Measurements from ENCODE around the gene LTBP3.

DNA sequence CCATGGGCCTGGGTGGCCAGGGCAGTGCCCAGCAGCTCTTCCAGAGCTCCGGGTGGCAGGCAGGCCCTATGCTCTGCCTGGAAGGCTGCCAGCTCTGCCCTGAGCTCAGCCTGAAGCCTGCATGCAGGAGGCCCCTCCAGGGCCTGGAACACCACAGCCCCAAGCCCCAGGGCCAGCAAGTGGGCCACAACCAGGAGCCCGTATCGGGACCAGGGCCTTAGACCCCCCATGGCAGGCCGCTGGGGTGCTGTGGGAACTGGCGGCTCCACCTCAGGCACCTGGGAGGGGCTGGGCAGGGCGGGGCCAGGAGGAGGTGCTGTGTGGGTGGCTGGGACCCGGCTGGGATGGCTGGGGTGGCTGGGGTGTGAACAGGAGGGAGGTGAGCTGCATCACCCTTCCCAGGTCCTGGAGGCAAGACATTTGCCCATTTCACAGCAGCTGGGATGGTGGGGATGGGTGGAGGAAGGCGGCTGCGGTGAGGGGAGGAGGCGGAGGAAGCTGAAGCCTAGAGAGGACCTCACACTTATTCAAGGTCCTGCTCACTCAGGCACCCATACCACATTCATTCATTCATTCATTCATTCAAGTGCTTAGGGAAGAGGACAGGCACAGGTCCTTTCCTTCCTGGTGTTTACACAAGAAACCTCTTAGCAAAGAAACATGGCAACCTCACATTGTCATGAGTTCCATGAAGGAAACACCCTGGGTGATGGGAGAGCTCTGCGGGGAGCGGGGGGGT is 37.6 kb upstream of the LTBP3 start, which contains the start of gene KCNK7:
- TF ChIP-seq, protein P1, sequence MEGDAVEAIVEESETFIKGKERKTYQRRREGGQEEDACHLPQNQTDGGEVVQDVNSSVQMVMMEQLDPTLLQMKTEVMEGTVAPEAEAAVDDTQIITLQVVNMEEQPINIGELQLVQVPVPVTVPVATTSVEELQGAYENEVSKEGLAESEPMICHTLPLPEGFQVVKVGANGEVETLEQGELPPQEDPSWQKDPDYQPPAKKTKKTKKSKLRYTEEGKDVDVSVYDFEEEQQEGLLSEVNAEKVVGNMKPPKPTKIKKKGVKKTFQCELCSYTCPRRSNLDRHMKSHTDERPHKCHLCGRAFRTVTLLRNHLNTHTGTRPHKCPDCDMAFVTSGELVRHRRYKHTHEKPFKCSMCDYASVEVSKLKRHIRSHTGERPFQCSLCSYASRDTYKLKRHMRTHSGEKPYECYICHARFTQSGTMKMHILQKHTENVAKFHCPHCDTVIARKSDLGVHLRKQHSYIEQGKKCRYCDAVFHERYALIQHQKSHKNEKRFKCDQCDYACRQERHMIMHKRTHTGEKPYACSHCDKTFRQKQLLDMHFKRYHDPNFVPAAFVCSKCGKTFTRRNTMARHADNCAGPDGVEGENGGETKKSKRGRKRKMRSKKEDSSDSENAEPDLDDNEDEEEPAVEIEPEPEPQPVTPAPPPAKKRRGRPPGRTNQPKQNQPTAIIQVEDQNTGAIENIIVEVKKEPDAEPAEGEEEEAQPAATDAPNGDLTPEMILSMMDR (conservative IDR thresholded peaks at IDR 0.05 in 1 of 2, IDR thresholded peaks at IDR 0.05 in 1 of 2; ENCODE audit: low read depth in 1 of 2, low read length in 2 of 2), result no peak
- no peak for TF ChIP-seq EZH2 (IDR thresholded peaks at IDR 0.05; ENCODE audit: low read length, missing control alignments)
